Fibroblast of peridontal ligament (primary cell): ENCODE measurements around the gene THAP9.

Experiments used
- DNase-seq: peaks from one replicate; pipeline ENCODE4 v3.0.0-alpha.2; 2010; ENCODE audit errors: extremely low read depth

The THAP9 gene

DNA sequence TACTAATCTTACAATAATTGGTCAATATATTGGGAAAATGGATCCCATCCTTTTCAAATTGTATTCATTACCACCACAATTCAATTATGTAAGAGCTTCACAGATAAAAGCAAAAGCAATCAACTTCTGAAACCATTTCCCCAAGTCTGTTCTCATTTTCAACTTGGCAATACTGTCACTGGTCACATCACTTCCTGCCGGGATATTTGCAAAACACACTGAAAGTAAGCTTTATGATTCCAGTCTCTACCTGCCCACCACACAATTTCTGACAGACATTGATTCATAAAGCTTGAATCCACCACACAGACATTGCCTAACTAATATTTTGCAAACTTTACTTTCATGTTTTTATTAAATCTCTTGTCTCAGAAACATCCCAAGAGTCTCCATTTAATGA lies 56.5 kb downstream of the THAP9 start:
- DNase-seq = no peak

DNA sequence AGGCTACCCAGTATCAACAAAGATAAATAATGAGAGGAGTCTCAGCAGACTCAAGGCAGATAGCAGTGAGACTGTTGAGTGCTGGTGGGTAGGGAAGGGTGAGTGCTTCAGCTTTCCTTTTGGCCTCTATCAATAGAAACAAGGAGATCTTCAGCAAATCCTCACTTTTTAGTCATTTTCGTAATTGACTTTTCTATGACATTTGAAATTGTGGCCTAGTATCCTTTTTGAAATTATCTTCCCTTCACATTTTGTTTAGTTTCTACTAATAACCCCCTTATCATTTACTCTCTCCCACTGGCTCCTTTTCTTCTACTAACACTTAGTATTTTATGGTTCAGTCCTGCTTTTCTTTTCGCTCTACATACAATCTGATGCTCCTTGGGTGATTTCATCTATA lies 65.2 kb downstream of the THAP9 start:
- no peak for DNase-seq

GRCh38 chr4:82968972-82969371 lies 68.4 kb downstream of the THAP9 start:
- no peak for DNase-seq

DNA sequence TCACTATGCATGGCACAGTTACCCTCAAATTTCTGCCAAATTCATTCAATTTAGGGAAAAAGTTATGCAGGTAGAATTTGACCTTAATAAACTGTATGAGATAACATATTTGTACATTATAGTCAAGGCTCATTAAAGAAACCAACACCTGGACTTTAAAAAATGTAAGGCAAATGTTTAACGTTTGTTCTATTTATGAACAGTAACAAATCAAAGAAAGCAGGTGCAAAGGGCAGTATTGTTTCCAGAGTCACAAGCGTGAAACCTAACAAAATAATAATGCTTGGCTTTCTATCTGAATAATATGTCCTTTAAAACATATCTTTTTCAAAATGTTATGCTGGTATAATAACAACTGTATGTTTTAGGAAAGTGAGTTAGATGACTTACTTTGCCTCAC lies 68.9 kb downstream of the THAP9 start:
- no peak for DNase-seq
